ENCODE measurements around the gene PTDSS2. TPM values are rescaled to one million over a fixed set of nuclear protein-coding genes. Genes with fewer than 3 reads are reported as not detected.

PTDSS2 gene
- total and polyA plus RNA-seq, 9 of the 15 experiments (the other 6 are each of a cell fraction or from before 2014, with no cell fraction given), result 0.45 to 53.9 (median 17.2) TPM

GRCh38 chr11:444396-445144 lies 5.5 kb upstream of the PTDSS2 start:
- Histone ChIP-seq H3K79me2 (ENCODE audit: control insufficient read depth, insufficient read depth, low read length) (peaks cover 13% of the 10 kb centered on the region), H3K4me1 (replicated peaks in 1 of 2; ENCODE audit: control insufficient read depth in 2 of 2, insufficient read depth in 2 of 2, low read length in 2 of 2) (peaks cover 25 to 78% of the 10 kb centered on the region in 2 experiments; a peak in 4 of 5 replicates), H3K27ac (ENCODE audit: extremely low read depth, low read depth, low read length) (peak overlapping the region; percentile 58), H3K4me3 (no peak overlapping the region), H3K9me3 (replicated peaks; ENCODE audit: control insufficient read depth, insufficient read depth, low read depth, low read length) (no peaks in the 10 kb centered on the region), H3K9me1 (ENCODE audit: control insufficient read depth, insufficient read depth, low read length) (no peaks in the 10 kb centered on the region), H3K27me3 (ENCODE audit: control insufficient read depth in 2 of 2, insufficient read depth in 2 of 2, low read length in 2 of 2) (no peaks in the 10 kb centered on the region), H3K4me2 (ENCODE audit: insufficient read depth, low read length) (peak overlapping the region; percentile 62; the same call in 1 of the 2 replicates), H4K20me1 (replicated peaks; ENCODE audit: control insufficient read depth, insufficient read depth, low read length) (no peaks in the 10 kb centered on the region), H3K36me3 (ENCODE audit: control insufficient read depth, insufficient read depth, low read length) (no peaks in the 10 kb centered on the region), H2AFZ (ENCODE audit: low read depth, low read length) (peak overlapping the region; percentile 94), H3K9ac (ENCODE audit: insufficient read depth in 1 of 2, low read depth in 2 of 2, low read length in 2 of 2) (peak overlapping the region; percentile 67 to 92)
- no TSS peak for BruUV-seq (replicated peaks)
- ATAC-seq, result peak; percentile 32
- CTCF ChIA-PET (ENCODE audit: low intra/inter-chr PET ratio), result no interaction called here
- peak; percentile 84 for FAIRE-seq
- POLR2A ChIA-PET, result no interaction called here
- 19% methylated on average over 12 of the region's 12 CpGs for WGBS (ENCODE audit: insufficient coverage, low coverage, missing lambda C conversion rate)
- peak; percentile 66 to 75 (median 68) for DNase-seq (ENCODE audit: extremely low read depth in 1 of 4, low spot score in 3 of 4)
- intact Hi-C loops (cut with micrococcal nuclease) (loop anchor here (5.0 kb wide), 2 partner anchors 52 to 73 kb away; partner anchors contain the start of gene PKP3), in situ Hi-C loops (cut with MboI) (no loop called here)
- TF ChIP-seq MAFG (tag; conservative IDR thresholded peaks at IDR 0.05) (peak; percentile 56), ZNF12 (CRISPR knock-in tag; IDR thresholded peaks at IDR 0.05) (no peak), UBTF (IDR thresholded peaks at IDR 0.05; ENCODE audit: borderline replicate concordance in 1 of 2, low read depth in 2 of 2, low read length in 2 of 2) (peak in 1 of 2 experiments; percentile 70; a peak in 1 of 4 replicates), GTF2F1 (IDR thresholded peaks at IDR 0.05; ENCODE audit: low read depth, low read length) (no peak), ARNT (IDR thresholded peaks at IDR 0.05) (0 out of 4 replicates have a peak, but pooled peaks of 1 of the 2 experiments have one; percentile 21), VEZF1 (CRISPR knock-in tag; IDR thresholded peaks at IDR 0.05) (peak; percentile 82), MTA3 (IDR thresholded peaks at IDR 0.05; ENCODE audit: borderline replicate concordance) (peak; percentile 51), EGR1 (conservative IDR thresholded peaks at IDR 0.05) (peak; percentile 69), KDM5B (IDR thresholded peaks at IDR 0.05; ENCODE audit: insufficient replicate concordance, low read depth, low read length) (no peak), L3MBTL2 (IDR thresholded peaks at IDR 0.05) (peak; percentile 32), CXXC5 (CRISPR knock-in tag; IDR thresholded peaks at IDR 0.05) (0 out of 2 replicates have a peak, but pooled peaks have one; percentile 15), RAD51 (IDR thresholded peaks at IDR 0.05; ENCODE audit: borderline replicate concordance, low read depth) (0 out of 2 replicates have a peak, but pooled peaks have one; percentile 9), C11orf30 (IDR thresholded peaks at IDR 0.05; ENCODE audit: low read depth) (peak; percentile 85), SMARCA4 (IDR thresholded peaks at IDR 0.05) (peak; percentile 13; the same call in 1 of the 2 replicates), HDAC1 (IDR thresholded peaks at IDR 0.05) (0 out of 4 replicates have a peak, but pooled peaks of 1 of the 2 experiments have one; percentile 14), DPF2 (IDR thresholded peaks at IDR 0.05) (0 out of 2 replicates have a peak, but pooled peaks have one; percentile 21), ZNF316 (IDR thresholded peaks at IDR 0.05) (peak; percentile 94), TBL1XR1 (IDR thresholded peaks at IDR 0.05; ENCODE audit: low read length in 2 of 2) (no peak), MAFF (IDR thresholded peaks at IDR 0.05; ENCODE audit: low read length) (peak; percentile 36; the same call in 1 of the 2 replicates)
